Measurements from ENCODE around the gene MAPKAPK3. TPM values are rescaled to one million over a fixed set of nuclear protein-coding genes. Genes with fewer than 3 reads are reported as not detected.

MAPKAPK3 gene
- total RNA-seq, 8 experiments from 2014 or later: 7.2 to 40.8 (median 17.8) TPM

- H3K4me1 ChIP-seq (replicated peaks in 1 of 2): peaks cover 20 to 21% of the 10 kb centered on the region in 2 donors
- WGBS, 10 experiments: 0 to 100% (median 87%) methylated on average over 1 to 4 of the region's 7 CpGs; no CpG with 5 or more reads in 4 of the 10 experiments
- H3K4me3 ChIP-seq: no peak overlapping the region
- no peak for ATAC-seq (replicated peaks in 6 of 8)
- H3K27ac ChIP-seq: no peak overlapping the region
- in situ Hi-C loops (cut with MboI; ENCODE audit: low pct_unique_long_range_greater_than_20kb in 2 of 9, low sequenced_read_pairs in 9 of 9, unreplicated experiment in 9 of 9): no loop called here
Measured at GRCh38 chr3:50644561-50644960, 27.6 kb downstream of the MAPKAPK3 start.

GRCh38 chr3:50645378-50645777, 28.4 kb downstream of the MAPKAPK3 start:
- 100% methylated on average over 1 of the region's 2 CpGs; no CpG with 5 or more reads in 7 of the 10 experiments for WGBS, 10 experiments
- Histone ChIP-seq H3K4me3 (no peak overlapping the region), H3K4me1 (replicated peaks in 1 of 2) (peaks cover 22 to 23% of the 10 kb centered on the region in 2 donors), H3K27ac (no peak overlapping the region)
- in situ Hi-C loops (cut with MboI; ENCODE audit: low pct_unique_long_range_greater_than_20kb in 2 of 9, low sequenced_read_pairs in 9 of 9, unreplicated experiment in 9 of 9): no loop called here
- ATAC-seq (replicated peaks in 6 of 8): no peak

- in situ Hi-C loops (cut with MboI; ENCODE audit: low pct_unique_long_range_greater_than_20kb in 2 of 9, low sequenced_read_pairs in 9 of 9, unreplicated experiment in 9 of 9): no loop called here
- Histone ChIP-seq H3K27ac (peak overlapping the region; percentile 84 to 92), H3K4me1 (replicated peaks in 1 of 2) (peaks cover 25 to 34% of the 10 kb centered on the region in 2 donors), H3K4me3 (no peak overlapping the region)
- ATAC-seq (replicated peaks in 6 of 8): peak in 7 of 8 experiments; percentile 39 to 97 (median 94)
- 15 to 100% (median 88%) methylated on average over 1 to 4 of the region's 6 CpGs; no CpG with 5 or more reads in 4 of the 10 experiments for WGBS, 10 experiments
Measured at GRCh38 chr3:50648313-50648712, 31.4 kb downstream of the MAPKAPK3 start.

DNA sequence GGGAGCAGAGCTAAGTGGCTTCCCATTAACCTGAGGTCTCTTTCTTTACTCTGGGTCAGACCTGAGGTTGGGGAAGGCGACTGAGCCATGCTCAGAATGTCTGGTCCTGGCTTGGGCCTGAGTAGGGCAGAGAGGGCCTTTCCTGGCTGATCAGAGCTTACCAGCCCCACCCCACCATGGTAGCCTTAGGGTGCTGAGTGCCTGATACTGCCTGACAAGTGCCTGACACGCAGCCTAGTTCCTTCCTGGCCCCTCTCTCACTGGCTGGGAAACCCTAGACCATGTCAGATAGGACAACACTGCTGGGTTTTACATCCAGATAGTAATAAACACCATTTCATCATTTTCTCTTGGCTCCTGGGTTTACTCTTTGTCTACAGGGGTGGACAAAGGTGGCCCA, 32.0 kb downstream of the MAPKAPK3 start:
- H3K4me1 ChIP-seq (replicated peaks in 1 of 2): peaks cover 25 to 34% of the 10 kb centered on the region in 2 donors
- WGBS, 10 experiments: 92 to 100% (median 100%) methylated on average over 1 to 2 of the region's 2 CpGs; no CpG with 5 or more reads in 7 of the 10 experiments
- in situ Hi-C loops (cut with MboI; ENCODE audit: low pct_unique_long_range_greater_than_20kb in 2 of 9, low sequenced_read_pairs in 9 of 9, unreplicated experiment in 9 of 9): no loop called here
- H3K27ac ChIP-seq: peak overlapping the region; percentile 84 to 92
- H3K4me3 ChIP-seq: no peak overlapping the region
- no peak for ATAC-seq (replicated peaks in 6 of 8)

DNA sequence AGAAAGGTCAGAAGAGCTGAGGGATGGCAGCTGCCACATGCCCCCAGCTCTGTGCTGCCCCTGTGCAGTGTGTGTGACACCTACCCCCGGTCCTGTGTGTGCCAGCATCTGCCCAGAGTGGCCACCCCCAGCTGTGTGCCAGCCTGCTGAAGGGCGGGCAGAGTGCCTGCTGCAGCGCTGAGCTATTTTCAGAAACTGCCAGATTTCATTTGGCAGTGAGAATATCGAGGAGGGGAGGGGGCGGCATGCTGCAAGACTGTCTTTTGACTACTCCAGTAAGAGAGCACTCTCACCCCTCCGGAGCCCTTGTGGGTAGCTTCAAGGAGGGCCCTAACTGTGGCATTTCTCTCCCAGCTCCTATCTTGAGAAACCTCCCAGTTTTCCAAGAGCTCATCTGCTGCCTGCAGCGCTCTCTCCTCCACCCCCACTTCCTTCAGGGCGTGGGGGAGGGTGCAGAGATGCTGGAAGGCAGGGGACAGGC, 32.5 kb downstream of the MAPKAPK3 start:
- Histone ChIP-seq H3K4me1 (replicated peaks in 1 of 2) (peaks cover 25 to 34% of the 10 kb centered on the region in 2 donors), H3K27ac (peak overlapping the region; percentile 84 to 92), H3K4me3 (no peak overlapping the region)
- WGBS, 10 experiments: 50 to 100% (median 100%) methylated on average over 1 to 2 of the region's 8 CpGs; no CpG with 5 or more reads in 4 of the 10 experiments
- ATAC-seq (replicated peaks in 6 of 8): no peak
- in situ Hi-C loops (cut with MboI; ENCODE audit: low pct_unique_long_range_greater_than_20kb in 2 of 9, low sequenced_read_pairs in 9 of 9, unreplicated experiment in 9 of 9): no loop called here

DNA sequence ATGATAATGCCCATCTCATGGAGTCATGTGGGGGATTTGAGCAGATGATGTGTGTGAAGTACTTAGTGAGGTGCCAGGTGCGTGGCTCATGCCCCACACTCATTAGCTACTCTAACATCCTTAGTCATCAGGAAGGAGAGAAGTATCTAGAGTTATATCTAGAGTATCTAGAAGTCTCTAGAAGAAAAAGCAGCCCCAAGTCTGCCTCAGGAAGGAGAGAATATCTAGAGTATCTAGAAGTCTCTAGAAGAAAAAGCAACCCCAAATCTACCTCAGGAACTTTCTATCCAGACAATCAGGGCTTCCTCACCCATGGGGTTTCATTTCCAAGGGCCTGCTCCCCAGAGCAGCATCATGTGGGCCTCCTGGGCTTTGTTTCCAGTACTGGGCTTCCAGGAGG, 33.1 kb downstream of the MAPKAPK3 start:
- H3K27ac ChIP-seq: no peak overlapping the region
- peaks cover 25 to 34% of the 10 kb centered on the region in 2 donors for H3K4me1 ChIP-seq (replicated peaks in 1 of 2)
- WGBS, 10 experiments: 100% methylated on average over 1 of the region's 1 CpG; no CpG with 5 or more reads in 5 of the 10 experiments
- H3K4me3 ChIP-seq: no peak overlapping the region
- no peak for ATAC-seq (replicated peaks in 6 of 8)
- in situ Hi-C loops (cut with MboI; ENCODE audit: low pct_unique_long_range_greater_than_20kb in 2 of 9, low sequenced_read_pairs in 9 of 9, unreplicated experiment in 9 of 9): loop anchor here in 1 of 9 experiments (25.0 kb wide), 1 partner anchor 712 kb away; no protein-coding TSS in a partner anchor

DNA sequence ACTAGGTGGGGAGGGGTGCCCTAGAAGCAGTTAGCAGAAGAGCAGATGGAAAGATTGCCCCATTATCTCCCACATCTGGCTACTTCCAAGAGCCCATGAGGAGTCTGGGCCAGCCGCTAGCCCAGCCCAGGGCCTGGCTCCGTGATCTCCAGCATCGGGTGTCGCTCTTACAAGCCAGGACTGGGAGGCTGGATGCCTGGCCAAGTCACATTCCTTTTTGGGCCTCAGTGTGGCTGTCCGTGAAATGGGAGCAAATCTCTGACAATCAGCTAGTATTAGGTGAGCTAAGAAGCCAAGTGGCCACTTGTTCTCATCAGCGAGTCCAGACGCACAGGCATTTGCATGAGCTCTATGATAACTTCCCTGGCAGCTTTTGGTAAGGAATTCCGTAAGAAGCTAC, 34.5 kb downstream of the MAPKAPK3 start:
- peak in 2 of 8 experiments; percentile 28 to 29 for ATAC-seq (replicated peaks in 6 of 8)
- in situ Hi-C loops (cut with MboI; ENCODE audit: low pct_unique_long_range_greater_than_20kb in 2 of 9, low sequenced_read_pairs in 9 of 9, unreplicated experiment in 9 of 9): loop anchor here in 1 of 9 experiments (25.0 kb wide), 1 partner anchor 711 kb away; no protein-coding TSS in a partner anchor
- no peak overlapping the region for H3K27ac ChIP-seq
- peaks cover 25 to 34% of the 10 kb centered on the region in 2 donors for H3K4me1 ChIP-seq (replicated peaks in 1 of 2)
- WGBS, 10 experiments: 68 to 100% (median 85%) methylated on average over 1 to 8 of the region's 8 CpGs; no CpG with 5 or more reads in 4 of the 10 experiments
- no peak overlapping the region for H3K4me3 ChIP-seq

GRCh38 chr3:50651920-50652529, 35.1 kb downstream of the MAPKAPK3 start:
- no peak overlapping the region for H3K27ac ChIP-seq
- peak in 2 of 8 experiments; percentile 4 to 27 for ATAC-seq (replicated peaks in 6 of 8)

GRCh38 chr3:50652709-50653108, 35.8 kb downstream of the MAPKAPK3 start:
- peak in 3 of 8 experiments; percentile 11 to 46 (median 33) for ATAC-seq (replicated peaks in 6 of 8)
- in situ Hi-C loops (cut with MboI; ENCODE audit: low pct_unique_long_range_greater_than_20kb in 2 of 9, low sequenced_read_pairs in 9 of 9, unreplicated experiment in 9 of 9): loop anchor here in 1 of 9 experiments (25.0 kb wide), 1 partner anchor 710 kb away; no protein-coding TSS in a partner anchor
- Histone ChIP-seq H3K4me3 (no peak overlapping the region), H3K27ac (no peak overlapping the region), H3K4me1 (replicated peaks in 1 of 2) (peaks cover 22 to 31% of the 10 kb centered on the region in 2 donors)
- WGBS, 10 experiments: 61 to 80% (median 67%) methylated on average over 1 to 2 of the region's 2 CpGs; no CpG with 5 or more reads in 7 of the 10 experiments

More at GRCh38 chr3:50651920-50652529, 35.1 kb downstream of the MAPKAPK3 start:
- WGBS, 10 experiments: 40 to 90% (median 66%) methylated on average over 2 to 4 of the region's 7 CpGs; no CpG with 5 or more reads in 6 of the 10 experiments
- in situ Hi-C loops (cut with MboI; ENCODE audit: low pct_unique_long_range_greater_than_20kb in 2 of 9, low sequenced_read_pairs in 9 of 9, unreplicated experiment in 9 of 9): loop anchor here in 1 of 9 experiments (25.0 kb wide), 1 partner anchor 710 kb away; no protein-coding TSS in a partner anchor
- Histone ChIP-seq H3K4me1 (replicated peaks in 1 of 2) (peaks cover 25 to 34% of the 10 kb centered on the region in 2 donors), H3K4me3 (no peak overlapping the region)

DNA sequence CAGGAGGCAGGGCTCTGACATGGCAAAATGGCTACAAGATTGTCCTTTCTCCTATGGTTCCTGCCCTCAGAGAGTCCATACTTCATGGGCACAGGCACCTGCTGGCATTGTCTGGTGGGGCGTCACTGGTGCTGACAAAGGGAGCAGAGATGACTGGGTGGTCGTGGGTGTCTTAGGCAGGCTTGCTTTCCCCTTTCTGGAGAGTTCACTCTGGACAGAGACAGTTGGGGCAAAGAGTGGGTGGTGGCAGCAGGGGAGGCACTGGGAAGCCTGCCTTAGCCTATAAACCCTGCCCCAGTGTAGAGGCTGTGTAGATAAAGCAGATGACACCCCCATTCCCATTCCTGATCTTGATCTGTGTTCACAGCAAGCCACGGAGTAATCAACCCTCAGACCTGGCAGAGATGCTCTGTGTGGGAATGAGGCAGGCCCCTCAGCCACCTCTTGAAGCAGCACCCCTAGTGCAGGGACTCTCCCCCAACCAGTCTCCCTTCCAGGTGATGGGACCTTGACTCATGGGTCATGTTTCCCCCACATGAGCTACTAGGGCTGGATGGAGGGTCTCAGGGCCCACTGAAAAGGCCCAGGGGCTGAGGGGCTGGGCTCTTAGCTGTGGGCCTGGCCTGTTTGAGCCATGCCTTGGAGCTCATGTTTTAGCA, 37.1 kb downstream of the MAPKAPK3 start:
- WGBS, 10 experiments: 40 to 100% (median 80%) methylated on average over 1 of the region's 3 CpGs; no CpG with 5 or more reads in 4 of the 10 experiments
- H3K27ac ChIP-seq: no peak overlapping the region
- no peak for ATAC-seq (replicated peaks in 6 of 8)
- no peak overlapping the region for H3K4me3 ChIP-seq
- in situ Hi-C loops (cut with MboI; ENCODE audit: low pct_unique_long_range_greater_than_20kb in 2 of 9, low sequenced_read_pairs in 9 of 9, unreplicated experiment in 9 of 9): loop anchor here in 1 of 9 experiments (25.0 kb wide), 1 partner anchor 708 kb away; no protein-coding TSS in a partner anchor
- peaks cover 9 to 19% of the 10 kb centered on the region in 2 donors for H3K4me1 ChIP-seq (replicated peaks in 1 of 2)

DNA sequence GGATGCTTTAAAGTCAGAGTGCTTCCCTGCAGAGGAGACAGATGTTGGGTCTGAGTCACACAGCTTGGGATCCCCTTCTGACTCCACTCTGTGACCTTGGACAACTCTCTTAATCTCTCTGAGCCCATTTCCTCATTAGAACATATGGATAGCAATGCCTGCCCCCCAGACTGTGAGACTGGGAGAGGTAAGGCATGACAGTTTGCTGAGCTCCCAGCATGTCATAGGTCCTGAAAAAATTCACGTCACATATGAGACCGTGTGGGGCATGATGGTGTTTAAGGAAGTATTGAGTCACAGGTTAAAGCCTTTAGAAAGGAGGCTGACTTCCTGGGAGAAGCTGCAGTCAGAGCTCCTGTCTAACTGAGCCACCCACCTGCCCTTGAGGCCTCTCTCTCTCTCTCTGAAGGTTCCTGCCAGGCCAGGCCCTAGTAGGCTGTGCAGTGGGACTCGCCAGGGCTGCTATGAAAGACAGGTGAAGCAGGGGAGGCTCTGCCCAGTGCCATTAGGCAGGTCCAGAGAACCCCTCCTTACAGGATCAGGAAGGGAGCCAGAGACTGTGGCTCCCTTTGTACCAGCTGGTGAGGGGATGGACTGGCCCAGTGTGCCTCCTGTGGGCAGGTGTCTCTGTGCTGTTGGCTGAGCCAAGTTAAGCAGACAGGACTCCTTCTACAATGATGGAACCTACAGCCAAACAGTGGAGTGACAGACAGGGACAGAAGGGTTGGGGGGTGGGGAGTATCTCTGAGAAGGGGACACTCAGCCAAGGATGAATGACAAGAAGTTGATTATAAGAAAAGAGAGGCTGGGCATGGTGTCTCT, 38.3 kb downstream of the MAPKAPK3 start:
- Histone ChIP-seq H3K27ac (no peak overlapping the region), H3K4me3 (no peak overlapping the region), H3K4me1 (replicated peaks in 1 of 2) (peaks cover 2 to 11% of the 10 kb centered on the region in 2 donors)
- WGBS, 10 experiments: 0 to 89% (median 59%) methylated on average over 1 to 2 of the region's 3 CpGs; no CpG with 5 or more reads in 6 of the 10 experiments
- in situ Hi-C loops (cut with MboI; ENCODE audit: low pct_unique_long_range_greater_than_20kb in 2 of 9, low sequenced_read_pairs in 9 of 9, unreplicated experiment in 9 of 9): loop anchor here in 1 of 9 experiments (25.0 kb wide), 1 partner anchor 707 kb away; no protein-coding TSS in a partner anchor
- ATAC-seq (replicated peaks in 6 of 8): no peak

Measured in motor neuron (in vitro differentiated cells).